DOHH2 (cell line): ENCODE measurements around the gene HAGHL.

ENCODE experiments used
- EZH2phosphoT487 ChIP-seq: fragments of 200-600 bp; sonication (generic); IDR thresholded peaks from 2 replicates; pipeline ENCODE4 v1.6.1; 2017; ENCODE audit warnings: borderline replicate concordance, mild to moderate bottlenecking, antibody characterized with exemption, low read length, moderate library complexity, mixed read lengths
- TF ChIP-seq, protein P1 (sequence below): fragments of 200-600 bp; sonication (generic); IDR thresholded peaks from one replicate; pipeline ENCODE4 v1.5.1; 2014; ENCODE audit warnings: antibody characterized with exemption, mild to moderate bottlenecking, low read depth, low read length; ENCODE audit not compliant: poor library complexity, severe bottlenecking

- TF ChIP-seq, protein P1, sequence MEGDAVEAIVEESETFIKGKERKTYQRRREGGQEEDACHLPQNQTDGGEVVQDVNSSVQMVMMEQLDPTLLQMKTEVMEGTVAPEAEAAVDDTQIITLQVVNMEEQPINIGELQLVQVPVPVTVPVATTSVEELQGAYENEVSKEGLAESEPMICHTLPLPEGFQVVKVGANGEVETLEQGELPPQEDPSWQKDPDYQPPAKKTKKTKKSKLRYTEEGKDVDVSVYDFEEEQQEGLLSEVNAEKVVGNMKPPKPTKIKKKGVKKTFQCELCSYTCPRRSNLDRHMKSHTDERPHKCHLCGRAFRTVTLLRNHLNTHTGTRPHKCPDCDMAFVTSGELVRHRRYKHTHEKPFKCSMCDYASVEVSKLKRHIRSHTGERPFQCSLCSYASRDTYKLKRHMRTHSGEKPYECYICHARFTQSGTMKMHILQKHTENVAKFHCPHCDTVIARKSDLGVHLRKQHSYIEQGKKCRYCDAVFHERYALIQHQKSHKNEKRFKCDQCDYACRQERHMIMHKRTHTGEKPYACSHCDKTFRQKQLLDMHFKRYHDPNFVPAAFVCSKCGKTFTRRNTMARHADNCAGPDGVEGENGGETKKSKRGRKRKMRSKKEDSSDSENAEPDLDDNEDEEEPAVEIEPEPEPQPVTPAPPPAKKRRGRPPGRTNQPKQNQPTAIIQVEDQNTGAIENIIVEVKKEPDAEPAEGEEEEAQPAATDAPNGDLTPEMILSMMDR = no peak
- TF ChIP-seq EZH2phosphoT487 = no peak
These were observed at the start of gene HAGHL, which contains the start of gene CCDC78 for GRCh38 chr16:726438-727290.
